ENCODE measurements around the gene LSP1. TPM values are rescaled to one million over a fixed set of nuclear protein-coding genes. Genes with fewer than 3 reads are reported as not detected.

Gene LSP1
- total RNA-seq, 1 donor from 2014 or later = not detected

DNA sequence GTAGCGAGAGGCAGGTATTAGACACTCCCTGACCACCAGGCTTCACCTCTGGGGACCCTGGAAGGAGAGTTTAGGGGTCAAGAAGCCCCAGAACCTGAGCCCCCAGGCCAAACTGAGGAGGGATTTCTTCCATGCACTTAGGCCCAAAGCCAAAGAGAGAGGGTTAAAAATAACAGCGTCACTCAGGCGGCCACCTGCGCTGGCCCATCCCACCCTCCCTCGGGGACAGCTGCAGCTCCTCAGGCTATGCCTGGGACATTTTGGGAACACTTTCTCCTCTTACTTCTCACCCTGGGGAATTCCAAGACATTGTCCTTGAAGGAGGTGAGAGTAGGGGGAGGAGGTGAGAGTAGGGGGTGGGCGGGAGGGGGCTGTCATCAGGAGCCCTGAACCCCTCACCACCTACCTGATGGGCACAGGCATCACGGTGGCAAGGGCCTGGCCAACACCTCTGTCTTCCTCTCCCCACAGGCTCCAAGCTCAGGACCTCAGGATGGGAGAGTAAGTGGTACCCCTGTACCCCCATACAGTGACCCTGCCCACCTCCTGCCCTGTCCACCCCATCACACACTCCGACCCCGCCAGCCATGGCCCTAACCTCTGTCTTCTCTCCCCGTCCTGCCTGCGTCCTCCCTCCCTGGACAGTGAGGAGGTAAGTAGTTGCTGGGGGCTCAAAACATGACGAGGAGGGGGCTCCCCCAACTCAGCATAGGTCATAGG lies 13.5 kb upstream of the LSP1 start:
- Mint-ChIP-seq H3K9me3 (ENCODE audit: low read depth) (no peaks in the 10 kb centered on the region), H3K4me1 (ENCODE audit: low read depth) (peaks cover 1% of the 10 kb centered on the region), H3K27me3 (peaks cover 8% of the 10 kb centered on the region), H3K27ac (no peak overlapping the region), H3K4me3 (ENCODE audit: low read depth) (no peak overlapping the region), H3K36me3 (ENCODE audit: insufficient read depth) (no peaks in the 10 kb centered on the region)
- TF ChIP-seq, protein P1, sequence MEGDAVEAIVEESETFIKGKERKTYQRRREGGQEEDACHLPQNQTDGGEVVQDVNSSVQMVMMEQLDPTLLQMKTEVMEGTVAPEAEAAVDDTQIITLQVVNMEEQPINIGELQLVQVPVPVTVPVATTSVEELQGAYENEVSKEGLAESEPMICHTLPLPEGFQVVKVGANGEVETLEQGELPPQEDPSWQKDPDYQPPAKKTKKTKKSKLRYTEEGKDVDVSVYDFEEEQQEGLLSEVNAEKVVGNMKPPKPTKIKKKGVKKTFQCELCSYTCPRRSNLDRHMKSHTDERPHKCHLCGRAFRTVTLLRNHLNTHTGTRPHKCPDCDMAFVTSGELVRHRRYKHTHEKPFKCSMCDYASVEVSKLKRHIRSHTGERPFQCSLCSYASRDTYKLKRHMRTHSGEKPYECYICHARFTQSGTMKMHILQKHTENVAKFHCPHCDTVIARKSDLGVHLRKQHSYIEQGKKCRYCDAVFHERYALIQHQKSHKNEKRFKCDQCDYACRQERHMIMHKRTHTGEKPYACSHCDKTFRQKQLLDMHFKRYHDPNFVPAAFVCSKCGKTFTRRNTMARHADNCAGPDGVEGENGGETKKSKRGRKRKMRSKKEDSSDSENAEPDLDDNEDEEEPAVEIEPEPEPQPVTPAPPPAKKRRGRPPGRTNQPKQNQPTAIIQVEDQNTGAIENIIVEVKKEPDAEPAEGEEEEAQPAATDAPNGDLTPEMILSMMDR (IDR thresholded peaks at IDR 0.05; ENCODE audit: unreplicated experiment) = no peak
- DNase-seq (ENCODE audit: low spot score, unreplicated experiment) = no peak

DNA sequence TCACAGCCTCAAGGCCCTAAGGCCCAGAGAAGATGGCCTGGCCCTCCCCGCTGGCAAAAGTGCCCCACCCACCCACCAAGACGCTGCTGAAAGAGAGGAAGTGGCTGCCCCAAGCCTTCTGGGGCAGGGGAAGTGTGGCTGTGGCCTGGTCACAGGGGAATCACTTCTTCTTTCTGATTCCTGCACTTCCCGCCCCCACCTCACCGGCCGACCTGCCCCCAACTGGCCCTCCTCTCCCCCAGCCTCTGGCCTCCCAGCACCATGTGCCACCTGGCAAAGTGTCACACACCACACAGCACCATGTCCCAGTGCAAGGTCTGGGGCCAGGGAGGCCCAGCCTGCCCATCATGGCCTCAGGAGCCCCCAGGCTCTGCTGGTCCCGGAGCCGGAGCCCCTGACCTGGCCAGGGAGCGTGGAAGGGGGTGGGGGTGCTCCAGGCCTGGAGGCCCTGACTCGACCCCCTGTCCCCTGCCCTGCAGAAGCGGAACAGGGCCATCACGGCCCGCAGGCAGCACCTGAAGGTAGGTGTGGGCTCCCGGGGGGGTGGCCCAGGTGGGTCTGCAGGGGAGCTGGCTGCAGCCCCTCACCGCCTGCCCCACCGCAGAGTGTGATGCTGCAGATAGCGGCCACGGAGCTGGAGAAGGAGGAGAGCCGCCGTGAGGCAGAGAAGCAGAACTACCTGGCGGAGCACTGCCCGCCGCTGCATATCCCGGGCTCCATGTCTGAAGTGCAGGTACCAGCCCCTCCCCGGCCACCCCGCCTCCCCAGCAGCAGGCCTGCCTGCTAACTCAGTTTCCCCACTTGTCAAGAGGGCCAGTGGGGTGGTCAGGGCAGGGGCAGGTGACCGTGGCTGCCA lies 12.7 kb upstream of the LSP1 start:
- Mint-ChIP-seq H3K27me3 (peaks cover 14% of the 10 kb centered on the region), H3K4me1 (ENCODE audit: low read depth) (peaks cover 2% of the 10 kb centered on the region), H3K36me3 (ENCODE audit: insufficient read depth) (no peaks in the 10 kb centered on the region), H3K27ac (no peak overlapping the region), H3K4me3 (ENCODE audit: low read depth) (no peak overlapping the region), H3K9me3 (ENCODE audit: low read depth) (no peaks in the 10 kb centered on the region)
- TF ChIP-seq, protein P1 (IDR thresholded peaks at IDR 0.05; ENCODE audit: unreplicated experiment) = no peak
- DNase-seq (ENCODE audit: low spot score, unreplicated experiment) = no peak

DNA sequence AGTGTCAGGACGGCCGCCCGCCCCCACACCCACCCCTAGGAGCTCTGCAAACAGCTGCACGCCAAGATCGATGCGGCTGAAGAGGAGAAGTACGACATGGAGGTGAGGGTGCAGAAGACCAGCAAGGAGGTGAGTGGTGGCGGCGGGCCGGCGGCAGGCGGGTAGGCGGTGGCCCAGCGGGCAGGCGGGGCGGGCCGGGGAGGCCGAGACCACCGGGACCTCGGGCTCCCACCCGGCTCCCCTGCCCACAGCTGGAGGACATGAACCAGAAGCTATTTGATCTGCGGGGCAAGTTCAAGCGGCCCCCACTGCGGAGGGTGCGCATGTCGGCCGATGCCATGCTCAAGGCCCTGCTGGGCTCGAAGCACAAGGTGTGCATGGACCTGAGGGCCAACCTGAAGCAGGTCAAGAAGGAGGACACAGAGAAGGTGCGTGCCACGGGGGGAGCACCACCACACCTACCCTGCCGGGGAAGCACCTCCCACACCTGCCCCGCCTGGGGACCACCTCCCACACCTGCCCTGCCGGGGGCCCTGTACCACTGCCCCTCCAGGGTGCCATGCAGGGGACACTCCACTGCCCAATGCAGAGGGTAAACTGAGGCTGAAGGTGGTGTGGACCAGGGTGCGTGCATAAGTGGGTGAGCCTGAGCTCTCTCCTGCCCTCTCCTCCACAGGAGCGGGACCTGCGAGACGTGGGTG lies 12.0 kb upstream of the LSP1 start:
- TF ChIP-seq, protein P1 (IDR thresholded peaks at IDR 0.05; ENCODE audit: unreplicated experiment) = no peak
- Mint-ChIP-seq H3K4me3 (ENCODE audit: low read depth) (no peak overlapping the region), H3K36me3 (ENCODE audit: insufficient read depth) (no peaks in the 10 kb centered on the region), H3K9me3 (ENCODE audit: low read depth) (no peaks in the 10 kb centered on the region), H3K27ac (no peak overlapping the region), H3K4me1 (ENCODE audit: low read depth) (peaks cover 4% of the 10 kb centered on the region), H3K27me3 (peaks cover 18% of the 10 kb centered on the region)
- DNase-seq (ENCODE audit: low spot score, unreplicated experiment) = no peak

- no peaks in the 10 kb centered on the region for H3K9me3 Mint-ChIP-seq (ENCODE audit: low read depth)
- TF ChIP-seq, protein P1 (IDR thresholded peaks at IDR 0.05; ENCODE audit: unreplicated experiment) = no peak
- H3K4me1 Mint-ChIP-seq (ENCODE audit: low read depth) = peaks cover 4% of the 10 kb centered on the region
- no peaks in the 10 kb centered on the region for H3K36me3 Mint-ChIP-seq (ENCODE audit: insufficient read depth)
- H3K4me3 Mint-ChIP-seq (ENCODE audit: low read depth) = no peak overlapping the region
- no peak overlapping the region for H3K27ac Mint-ChIP-seq
- peaks cover 20% of the 10 kb centered on the region for H3K27me3 Mint-ChIP-seq
- no peak for DNase-seq (ENCODE audit: low spot score, unreplicated experiment)
Measured at GRCh38 chr11:1841511-1842148, 11.3 kb upstream of the LSP1 start.

All from progenitor cell of endocrine pancreas (in vitro differentiated cells).